Adipocyte (in vitro differentiated cells): ENCODE measurements around the gene ZNF28.

Experiments
- DNase-seq: peaks from one replicate; pipeline ENCODE4 v3.0.0-alpha.2; 2015; ENCODE audit warnings: low read depth
- H3K27me3 ChIP-seq: replicated peaks from 2 replicates; pipeline ENCODE4 v1.7.0; 2013; ENCODE audit warnings: mild to moderate bottlenecking, low read length, moderate library complexity; ENCODE audit not compliant: control insufficient read depth, insufficient read depth
- H3K36me3 ChIP-seq: 2 replicates; pipeline ENCODE4 v1.7.0; 2013; ENCODE audit warnings: low read length, mild to moderate bottlenecking, moderate library complexity; ENCODE audit not compliant: control insufficient read depth, insufficient read depth, severe bottlenecking
- H3K4me1 ChIP-seq: 2 replicates; pipeline ENCODE4 v1.7.0; 2013; ENCODE audit warnings: mild to moderate bottlenecking, low read length, moderate library complexity; ENCODE audit not compliant: control insufficient read depth, insufficient read depth
- H3K4me3 ChIP-seq: 2 replicates; pipeline ENCODE4 v1.7.0; 2013; ENCODE audit warnings: mild to moderate bottlenecking, low read length, moderate library complexity
- H3K9ac ChIP-seq: 2 replicates; pipeline ENCODE4 v1.7.0; 2013; ENCODE audit warnings: mild to moderate bottlenecking, low read length, moderate library complexity
- H3K9me3 ChIP-seq: 2 replicates; pipeline ENCODE4 v1.7.0; 2013; ENCODE audit warnings: mild to moderate bottlenecking, low read length, moderate library complexity; ENCODE audit not compliant: control insufficient read depth

Gene ZNF28

DNA sequence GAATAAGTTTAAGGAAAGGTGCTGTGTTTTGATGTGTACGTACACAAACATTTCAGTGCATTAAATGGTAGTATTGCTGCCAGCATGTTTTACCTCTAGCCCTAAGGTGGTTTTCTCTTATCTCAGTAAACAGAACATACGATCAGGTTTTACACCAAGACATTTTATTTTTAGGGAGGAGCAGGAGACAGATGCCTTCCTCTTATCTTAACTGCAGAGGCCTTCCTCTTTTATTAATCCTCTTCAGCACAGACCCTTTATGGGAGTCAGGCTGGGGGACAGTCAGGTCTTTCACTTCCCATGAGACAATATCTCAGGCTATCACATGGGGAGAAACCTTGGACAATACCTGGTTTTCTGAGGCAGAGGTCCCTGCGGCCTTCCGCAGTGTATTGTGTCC, 71.7 kb downstream of the ZNF28 start:
- no peak for DNase-seq
- no peak overlapping the region for H3K9ac ChIP-seq
- no peak overlapping the region for H3K4me3 ChIP-seq
- peaks cover 10% of the 10 kb centered on the region for H3K4me1 ChIP-seq
- no peaks in the 10 kb centered on the region for H3K9me3 ChIP-seq
- H3K36me3 ChIP-seq, result no peaks in the 10 kb centered on the region
- H3K27me3 ChIP-seq, result no peaks in the 10 kb centered on the region

DNA sequence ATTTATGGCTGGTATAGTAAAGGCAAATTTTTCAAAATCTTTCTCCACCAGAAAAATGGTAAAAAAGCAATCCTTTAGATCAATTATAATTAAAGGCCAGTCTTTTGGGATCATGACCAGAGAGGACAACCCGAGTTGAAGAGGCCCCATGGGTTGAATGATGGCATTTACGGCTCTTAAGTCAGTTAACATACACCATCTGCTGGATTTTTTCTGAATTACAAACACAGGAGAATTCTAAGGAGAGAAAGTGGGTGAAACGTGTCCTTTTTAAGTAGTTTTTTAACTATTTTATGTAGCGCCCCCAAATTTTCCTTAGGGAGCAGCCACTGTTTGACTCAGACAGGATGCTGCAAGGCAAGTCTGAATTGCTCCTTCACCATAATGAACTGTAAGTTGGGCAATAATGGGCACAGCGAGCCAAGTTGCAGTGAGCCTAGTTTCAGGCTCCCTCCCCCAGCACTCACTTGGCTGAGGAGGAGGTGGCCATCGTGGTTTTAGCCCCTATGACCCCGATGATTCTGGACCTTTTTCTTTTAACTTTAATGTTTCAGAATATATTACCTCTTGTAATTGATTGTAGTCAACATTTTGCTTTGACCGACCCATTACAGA, 73.0 kb downstream of the ZNF28 start:
- no peaks in the 10 kb centered on the region for H3K9me3 ChIP-seq
- no peaks in the 10 kb centered on the region for H3K27me3 ChIP-seq
- H3K9ac ChIP-seq, result no peak overlapping the region
- DNase-seq, result peak; percentile 63
- H3K4me1 ChIP-seq, result peaks cover 10% of the 10 kb centered on the region
- no peaks in the 10 kb centered on the region for H3K36me3 ChIP-seq
- H3K4me3 ChIP-seq, result no peak overlapping the region
